ENCODE measurements around the gene NDUFAF7.

DNA sequence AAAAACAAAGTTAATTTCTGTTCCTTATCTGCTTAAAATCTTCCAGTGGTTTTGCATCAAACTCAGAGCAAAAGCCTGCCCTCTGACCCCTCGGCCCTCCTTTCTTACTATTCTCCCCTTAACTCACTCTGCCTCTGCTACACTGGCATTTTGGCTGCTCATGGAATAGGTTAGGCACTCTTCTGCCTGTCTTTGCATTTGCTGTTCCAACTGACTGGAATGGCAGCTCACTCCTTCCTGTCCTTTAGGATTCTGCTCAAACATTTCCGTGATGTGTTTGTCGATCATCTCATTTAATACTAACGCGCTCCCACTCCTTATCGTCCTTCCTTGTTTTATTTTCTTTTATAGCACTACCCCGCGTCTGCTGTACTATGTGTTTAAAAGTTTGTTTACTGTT lies 877 bp upstream of the NDUFAF7 start:
- no peak for TF ChIP-seq POLR2A (IDR thresholded peaks at IDR 0.05; ENCODE audit: low read depth, low read length)
- no peak for TF ChIP-seq POLR2AphosphoS5 (IDR thresholded peaks at IDR 0.05; ENCODE audit: low read depth, low read length)
- TF ChIP-seq TAF1 (IDR thresholded peaks at IDR 0.05; ENCODE audit: borderline replicate concordance, low read depth, low read length) = no peak

Measured in GM12892 (cell line).